GM18526 (cell line): ENCODE results near the gene ZC3HAV1.

Experiments
- POLR2A ChIP-seq: IDR thresholded peaks from 3 replicates; pipeline ENCODE4 v1.6.1; 2011; ENCODE audit not compliant: insufficient read length; ENCODE audit errors: extremely low read depth

The ZC3HAV1 gene

GRCh38 chr7:139016931-139017511 is 92.5 kb downstream of the ZC3HAV1 start:
- no peak for TF ChIP-seq POLR2A

DNA sequence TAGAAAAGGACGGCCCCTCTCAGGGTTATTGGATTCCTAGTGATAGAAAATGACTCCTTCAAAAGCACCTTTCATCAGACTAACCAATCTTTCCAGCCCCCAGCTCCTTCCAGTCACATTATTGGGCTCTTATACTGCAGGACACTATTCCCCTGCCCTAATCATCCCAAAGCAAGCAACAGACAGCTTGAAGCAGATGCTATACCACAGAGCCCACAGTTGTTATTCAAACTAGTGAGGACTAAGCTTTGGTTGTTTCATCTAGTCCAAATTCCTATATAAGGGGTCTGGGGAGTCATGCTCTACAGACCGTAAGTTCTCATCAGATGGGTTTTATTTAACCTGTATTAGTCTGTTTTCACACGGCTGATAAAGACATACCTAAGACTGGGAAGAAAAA is 98.1 kb downstream of the ZC3HAV1 start:
- no peak for TF ChIP-seq POLR2A

DNA sequence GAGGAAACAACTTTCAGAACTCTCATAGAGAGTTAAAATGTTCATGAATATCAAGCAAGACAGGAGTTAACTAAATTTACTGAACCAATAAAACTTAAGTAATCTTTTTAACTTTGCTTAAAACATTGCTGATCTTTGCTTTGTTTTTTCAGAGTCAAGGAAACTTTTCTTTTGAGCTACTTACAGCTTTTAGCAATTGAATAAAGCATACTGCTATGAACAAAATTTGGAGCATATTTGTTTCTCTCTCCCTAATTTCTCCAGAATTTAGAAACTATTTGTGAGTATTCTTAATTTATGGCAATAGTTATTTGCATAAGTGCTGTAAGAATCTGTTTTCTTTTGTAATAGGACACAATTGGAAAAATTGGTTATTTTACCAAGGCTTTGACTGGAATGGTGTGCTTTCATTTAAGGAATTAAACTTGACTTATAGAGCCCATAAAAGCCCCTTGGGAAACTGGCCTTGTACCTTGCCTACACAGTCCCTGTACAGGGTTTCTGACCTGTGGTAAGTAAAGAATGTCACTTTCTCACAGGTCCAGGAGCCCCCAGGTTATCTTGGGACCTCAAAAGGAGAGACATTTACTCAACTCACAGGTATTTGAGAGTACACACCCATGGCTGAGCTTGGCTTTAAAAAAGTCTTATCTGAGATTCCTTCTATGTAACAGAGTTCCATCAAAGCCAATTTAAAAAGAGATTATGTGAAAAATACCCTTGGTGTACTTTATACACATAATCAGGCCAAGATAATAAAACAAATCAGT is 105.0 kb downstream of the ZC3HAV1 start:
- TF ChIP-seq POLR2A: no peak

DNA sequence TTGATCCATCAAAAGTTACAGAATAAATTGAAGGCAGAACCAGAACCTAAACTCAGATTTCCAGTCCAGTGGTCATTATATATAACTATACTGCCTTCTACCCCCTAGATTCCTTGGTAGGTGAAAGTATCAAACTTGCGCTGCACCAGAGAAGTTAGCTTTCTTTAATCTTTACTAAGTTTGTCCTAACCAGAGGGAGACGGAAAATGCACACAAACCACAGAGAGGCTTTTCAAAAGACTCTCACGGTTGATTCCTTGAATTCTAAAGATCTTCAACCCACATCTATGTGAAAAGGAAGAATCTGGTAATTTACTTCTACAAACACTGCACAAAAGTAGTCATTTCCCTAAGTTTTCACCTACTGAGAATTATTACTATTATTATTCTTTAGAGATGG is 110.1 kb downstream of the ZC3HAV1 start:
- TF ChIP-seq POLR2A: no peak
